Progenitor cell of endocrine pancreas (in vitro differentiated cells): ENCODE measurements around the gene SLC38A1. TPM values are rescaled to one million over a fixed set of nuclear protein-coding genes. Genes with fewer than 3 reads are reported as not detected.

Experiments used
- DNase-seq: peaks from one replicate; pipeline ENCODE4 v3.0.0; 2021; ENCODE audit warnings: low spot score; ENCODE audit not compliant: unreplicated experiment
- H3K27ac Mint-ChIP-seq: 2 replicates; pipeline ENCODE4 v1.8.0; 2021; ENCODE audit warnings: mild to moderate bottlenecking, moderate library complexity, mixed read lengths
- H3K27me3 Mint-ChIP-seq: 2 replicates; pipeline ENCODE4 v1.8.0; 2021; ENCODE audit warnings: mixed read lengths
- H3K36me3 Mint-ChIP-seq: 2 replicates; pipeline ENCODE4 v1.8.0; 2022; ENCODE audit warnings: mixed read lengths; ENCODE audit not compliant: insufficient read depth
- H3K4me1 Mint-ChIP-seq: 2 replicates; pipeline ENCODE4 v1.8.0; 2021; ENCODE audit warnings: low read depth, mixed read lengths
- H3K4me3 Mint-ChIP-seq: 2 replicates; pipeline ENCODE4 v1.8.0; 2021; ENCODE audit warnings: low read depth, mild to moderate bottlenecking, moderate library complexity, mixed read lengths
- H3K9me3 Mint-ChIP-seq: 2 replicates; pipeline ENCODE4 v1.8.0; 2021; ENCODE audit warnings: low read depth, mixed read lengths
- total RNA-seq: library from RNA; stranded (reverse); gene quantifications from 2 replicates; pipeline ENCODE4 v1.2.1, GENCODE V29; 2021
- TF ChIP-seq, protein P1 (sequence below): fragments of 200-600 bp; sonication (generic); IDR thresholded peaks from one replicate; pipeline ENCODE4 v1.5.0; 2021; ENCODE audit warnings: antibody characterized with exemption, mild to moderate bottlenecking; ENCODE audit not compliant: unreplicated experiment

SLC38A1 gene
- total RNA-seq, 1 donor from 2014 or later, result 144 TPM

DNA sequence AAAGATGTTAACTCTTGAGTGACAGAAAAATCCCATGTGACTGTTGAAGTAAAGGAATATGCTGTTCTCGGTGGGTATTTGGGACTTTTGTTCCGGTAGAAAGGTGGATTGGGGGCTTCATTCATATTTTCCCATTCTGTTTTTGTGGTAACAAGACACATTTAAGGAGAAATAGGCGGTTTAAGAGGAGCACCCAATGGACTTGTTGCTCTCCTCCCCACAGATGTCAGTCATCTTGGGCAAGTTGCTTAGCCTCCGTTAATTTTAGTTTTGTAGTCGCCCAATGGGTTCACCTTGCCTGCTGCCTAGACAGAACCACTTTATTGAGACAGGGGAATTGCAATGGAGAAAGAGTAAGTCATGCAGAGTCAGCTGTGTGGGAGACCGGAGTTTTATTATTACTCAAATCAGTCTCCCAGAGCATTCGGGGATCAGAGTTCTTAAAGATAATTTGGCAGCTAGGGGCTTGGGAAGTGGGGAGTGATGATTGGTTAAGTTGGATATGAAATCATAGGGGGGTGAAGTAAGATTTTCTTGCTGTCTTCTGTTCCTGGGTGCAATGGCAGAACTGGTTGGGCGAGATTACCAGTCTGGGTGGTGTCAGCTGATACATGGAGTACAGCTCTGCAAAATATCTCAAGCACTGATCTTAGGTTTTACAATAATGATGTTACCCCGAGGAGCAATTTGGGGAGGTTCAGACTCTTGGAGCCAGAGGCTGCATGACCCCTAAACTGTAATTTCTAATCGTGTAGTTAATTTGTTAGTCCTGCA, 50.3 kb downstream of the SLC38A1 start:
- Mint-ChIP-seq H3K36me3 (peaks cover 28% of the 10 kb centered on the region), H3K4me3 (no peak overlapping the region), H3K27me3 (no peaks in the 10 kb centered on the region), H3K9me3 (no peaks in the 10 kb centered on the region), H3K27ac (peak overlapping the region; percentile 19), H3K4me1 (peaks cover 9% of the 10 kb centered on the region)
- no peak for DNase-seq
- TF ChIP-seq, protein P1, sequence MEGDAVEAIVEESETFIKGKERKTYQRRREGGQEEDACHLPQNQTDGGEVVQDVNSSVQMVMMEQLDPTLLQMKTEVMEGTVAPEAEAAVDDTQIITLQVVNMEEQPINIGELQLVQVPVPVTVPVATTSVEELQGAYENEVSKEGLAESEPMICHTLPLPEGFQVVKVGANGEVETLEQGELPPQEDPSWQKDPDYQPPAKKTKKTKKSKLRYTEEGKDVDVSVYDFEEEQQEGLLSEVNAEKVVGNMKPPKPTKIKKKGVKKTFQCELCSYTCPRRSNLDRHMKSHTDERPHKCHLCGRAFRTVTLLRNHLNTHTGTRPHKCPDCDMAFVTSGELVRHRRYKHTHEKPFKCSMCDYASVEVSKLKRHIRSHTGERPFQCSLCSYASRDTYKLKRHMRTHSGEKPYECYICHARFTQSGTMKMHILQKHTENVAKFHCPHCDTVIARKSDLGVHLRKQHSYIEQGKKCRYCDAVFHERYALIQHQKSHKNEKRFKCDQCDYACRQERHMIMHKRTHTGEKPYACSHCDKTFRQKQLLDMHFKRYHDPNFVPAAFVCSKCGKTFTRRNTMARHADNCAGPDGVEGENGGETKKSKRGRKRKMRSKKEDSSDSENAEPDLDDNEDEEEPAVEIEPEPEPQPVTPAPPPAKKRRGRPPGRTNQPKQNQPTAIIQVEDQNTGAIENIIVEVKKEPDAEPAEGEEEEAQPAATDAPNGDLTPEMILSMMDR, result no peak

DNA sequence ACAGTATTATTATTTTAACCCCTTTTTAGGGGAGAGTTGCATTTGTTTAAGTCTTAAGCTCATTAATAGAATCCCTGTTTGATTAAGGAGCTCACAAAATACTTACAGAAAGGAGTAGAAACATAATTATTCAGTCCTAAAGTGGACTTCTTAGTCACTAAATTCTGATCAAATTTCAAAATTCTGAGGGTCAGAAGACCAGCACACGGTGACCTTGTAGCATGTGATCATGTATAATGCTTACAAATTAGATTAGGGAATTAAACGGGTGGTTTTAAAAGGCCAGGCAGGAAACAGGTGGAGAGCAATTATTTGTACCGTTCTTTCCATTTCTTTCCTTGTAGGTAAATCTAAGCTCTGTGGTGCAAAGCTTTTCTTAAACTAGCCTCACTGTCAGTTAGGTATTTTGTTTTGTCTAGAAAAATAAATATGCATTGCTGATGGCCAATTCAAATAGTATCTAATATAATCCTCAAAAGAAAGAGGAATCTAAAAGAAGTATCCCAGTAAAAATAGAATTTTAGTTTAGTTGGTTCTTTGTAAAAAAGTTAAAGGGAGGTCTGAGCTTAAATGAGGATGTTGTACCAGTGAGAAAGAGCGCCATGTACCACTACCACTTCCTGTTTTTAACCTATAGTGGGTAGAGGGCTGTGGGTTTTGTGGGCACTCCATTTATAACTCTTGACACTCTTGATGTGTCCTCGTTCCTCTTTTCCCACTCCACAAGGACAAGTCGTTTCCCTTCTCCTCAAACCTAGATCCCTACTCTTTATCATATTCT, 51.1 kb downstream of the SLC38A1 start:
- Mint-ChIP-seq H3K4me3 (no peak overlapping the region), H3K27ac (no peak overlapping the region), H3K36me3 (peaks cover 33% of the 10 kb centered on the region)

DNA sequence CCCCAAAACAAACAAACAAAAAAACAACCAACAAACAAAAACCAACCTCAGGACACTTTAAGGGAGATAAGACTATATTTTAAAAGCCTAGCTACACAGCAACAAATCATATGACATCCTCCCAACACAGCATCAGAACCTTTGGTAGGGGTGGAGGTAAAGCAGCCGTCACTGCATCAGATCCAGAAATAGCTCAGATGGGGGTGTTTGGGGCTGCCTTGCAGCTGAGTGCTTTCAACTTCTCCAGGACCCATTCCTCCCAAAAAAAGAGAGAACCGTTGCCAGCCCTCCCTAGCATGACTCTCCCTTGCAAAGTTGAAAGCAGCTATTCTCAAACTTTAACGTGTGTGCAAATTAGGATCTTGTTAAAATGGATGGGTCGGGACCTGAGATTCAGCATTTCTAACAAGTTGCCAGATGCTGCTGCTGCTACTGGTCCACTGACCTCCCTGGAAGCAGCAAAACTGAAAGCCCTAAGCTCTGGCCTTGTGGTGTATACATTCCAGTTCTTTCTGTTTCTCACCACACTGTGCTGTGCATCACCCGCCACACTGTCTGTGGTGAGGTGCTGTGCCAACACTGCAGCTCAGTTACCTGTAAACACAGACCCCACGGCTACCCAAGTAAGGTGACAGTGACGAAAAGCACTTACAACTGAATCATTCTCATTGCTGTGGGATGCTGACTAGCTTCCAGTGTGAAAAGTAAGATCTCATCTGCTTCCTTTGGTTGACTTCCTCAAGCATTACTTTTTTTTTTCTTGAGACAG, 54.0 kb downstream of the SLC38A1 start:
- no peaks in the 10 kb centered on the region for H3K27me3 Mint-ChIP-seq
- DNase-seq, result no peak
- H3K27ac Mint-ChIP-seq, result no peak overlapping the region
- H3K9me3 Mint-ChIP-seq, result peaks cover 3% of the 10 kb centered on the region
- H3K4me1 Mint-ChIP-seq, result peaks cover 19% of the 10 kb centered on the region
- no peak overlapping the region for H3K4me3 Mint-ChIP-seq
- TF ChIP-seq, protein P1, result no peak
- H3K36me3 Mint-ChIP-seq, result peaks cover 33% of the 10 kb centered on the region

More for the DNA sequence above, 51.1 kb downstream of the SLC38A1 start:
- Mint-ChIP-seq H3K4me1 (peaks cover 9% of the 10 kb centered on the region), H3K27me3 (no peaks in the 10 kb centered on the region), H3K9me3 (no peaks in the 10 kb centered on the region)
- TF ChIP-seq, protein P1, result no peak
- DNase-seq, result no peak

DNA sequence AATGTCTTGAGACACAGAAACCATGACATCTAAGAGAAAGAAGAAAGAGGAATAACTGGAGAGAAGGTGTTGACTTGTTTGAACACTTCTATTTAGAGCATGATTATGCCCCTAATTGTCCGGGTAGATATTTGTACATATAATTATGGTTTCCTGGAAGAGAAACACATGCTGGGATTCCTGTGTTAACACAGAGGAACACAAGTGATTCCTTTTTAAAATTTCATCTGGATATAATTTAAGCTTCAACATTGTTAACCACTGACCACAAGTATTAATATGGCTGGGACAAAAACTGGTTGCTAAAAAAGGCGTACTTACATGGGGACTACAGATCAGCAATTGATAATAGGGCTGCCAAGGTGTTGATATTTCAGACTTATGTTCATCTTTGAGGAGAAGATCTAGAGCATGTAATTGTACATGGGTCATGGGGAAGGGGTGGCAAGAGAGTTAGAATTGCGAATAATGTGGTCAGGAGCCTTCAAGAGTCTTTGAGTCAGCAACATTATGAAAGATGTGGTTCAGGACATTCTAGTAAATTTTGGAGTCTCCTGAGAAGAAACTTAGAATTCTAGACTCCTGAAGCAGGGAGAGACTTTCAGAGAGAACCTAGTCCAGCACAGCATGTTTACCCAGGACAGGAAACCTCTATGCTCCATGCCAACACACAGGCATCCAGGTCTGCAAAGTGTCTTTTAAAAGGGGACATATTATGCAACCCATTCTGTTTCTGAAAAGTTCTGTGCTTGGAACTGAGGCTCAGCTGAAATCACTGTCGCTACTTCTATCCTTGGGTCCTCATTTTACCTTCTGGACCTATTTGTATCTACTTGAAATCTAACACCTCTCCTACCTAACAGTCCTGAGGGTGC, 56.5 kb downstream of the SLC38A1 start:
- peaks cover 27% of the 10 kb centered on the region for H3K36me3 Mint-ChIP-seq
- peaks cover 18% of the 10 kb centered on the region for H3K4me1 Mint-ChIP-seq

More for the DNA sequence above, 56.5 kb downstream of the SLC38A1 start:
- no peaks in the 10 kb centered on the region for H3K27me3 Mint-ChIP-seq
- DNase-seq, result no peak
- H3K9me3 Mint-ChIP-seq, result peaks cover 3% of the 10 kb centered on the region
- no peak overlapping the region for H3K4me3 Mint-ChIP-seq
- TF ChIP-seq, protein P1, result no peak
- H3K27ac Mint-ChIP-seq, result no peak overlapping the region
